ENCODE data around the gene ABCA2.

- TF ChIP-seq CTCF (conservative IDR thresholded peaks at IDR 0.05) (no peak), ZFX (IDR thresholded peaks at IDR 0.05) (no peak)
Observed at GRCh38 chr9:137012694-137013570, 15.1 kb downstream of the ABCA2 start.

Data from C4-2B (cell line).